H9 (cell line): ENCODE results near the gene CCDC51. TPM values are rescaled to one million over a fixed set of nuclear protein-coding genes. Genes with fewer than 3 reads are reported as not detected.

ENCODE experiments used
- DNase-seq: peaks from one replicate; pipeline ENCODE4 v3.0.0-alpha.2; 2017
- H2AFZ ChIP-seq: one replicate; pipeline ENCODE4 v1.6.1; 2013; ENCODE audit warnings: mild to moderate bottlenecking, low read length, control low read depth, moderate library complexity
- H2AK5ac ChIP-seq: 2 replicates; pipeline ENCODE4 v1.6.1; 2013; ENCODE audit warnings: low read length, control low read depth, mixed read lengths; ENCODE audit not compliant: insufficient read length
- H2BK120ac ChIP-seq: one replicate; pipeline ENCODE4 v1.6.1; 2013; ENCODE audit warnings: low read depth, mild to moderate bottlenecking, low read length, control low read depth, inconsistent platforms; ENCODE audit not compliant: poor library complexity, severe bottlenecking
- H2BK12ac ChIP-seq: 2 replicates; pipeline ENCODE4 v1.6.1; 2013; ENCODE audit warnings: low read length, control low read depth, mixed read lengths, low read depth; ENCODE audit not compliant: insufficient read length
- H2BK15ac ChIP-seq: 2 replicates; pipeline ENCODE4 v1.6.1; 2013; ENCODE audit warnings: low read depth, low read length, control low read depth
- H2BK20ac ChIP-seq: one replicate; pipeline ENCODE4 v1.6.1; 2013; ENCODE audit warnings: low read depth, mild to moderate bottlenecking, low read length, control low read depth, inconsistent platforms; ENCODE audit not compliant: poor library complexity, severe bottlenecking
- H2BK5ac ChIP-seq: 2 replicates; pipeline ENCODE4 v1.6.1; 2013; ENCODE audit warnings: low read length, control low read depth, mixed read lengths; ENCODE audit not compliant: insufficient read length
- H3K14ac ChIP-seq: 2 replicates; pipeline ENCODE4 v1.6.1; 2013; ENCODE audit warnings: low read length, control low read depth; ENCODE audit not compliant: insufficient read depth
- H3K18ac ChIP-seq: 2 replicates; pipeline ENCODE4 v1.6.1; 2013; ENCODE audit warnings: low read depth, mild to moderate bottlenecking, mixed read lengths, low read length, control low read depth; ENCODE audit not compliant: insufficient read length
- H3K23ac ChIP-seq: 2 replicates; pipeline ENCODE4 v1.6.1; 2013; ENCODE audit warnings: low read length, control low read depth, mixed read lengths, low read depth; ENCODE audit not compliant: insufficient read length
- H3K23me2 ChIP-seq: 2 replicates; pipeline ENCODE4 v1.6.1; 2013; ENCODE audit warnings: low read depth, mild to moderate bottlenecking, mixed read lengths, low read length, control low read depth; ENCODE audit not compliant: insufficient read length, poor library complexity, severe bottlenecking
- H3K27ac ChIP-seq: 2 replicates; pipeline ENCODE4 v1.5.1; 2013; ENCODE audit warnings: low read length, control low read depth, mixed read lengths, low read depth; ENCODE audit not compliant: insufficient read length
- H3K27me3 ChIP-seq: 2 replicates; pipeline ENCODE4 v1.6.1; 2013; ENCODE audit warnings: low read length, control low read depth, inconsistent platforms; ENCODE audit not compliant: insufficient read depth
- H3K4ac ChIP-seq: 2 replicates; pipeline ENCODE4 v1.6.1; 2013; ENCODE audit warnings: low read depth, mild to moderate bottlenecking, control low read depth, inconsistent platforms, low read length, moderate library complexity
- H3K4me1 ChIP-seq: 2 replicates; pipeline ENCODE4 v1.6.1; 2013; ENCODE audit warnings: low read length, control low read depth, inconsistent platforms; ENCODE audit not compliant: insufficient read depth
- H3K4me2 ChIP-seq: 2 replicates; pipeline ENCODE4 v1.6.1; 2013; ENCODE audit warnings: low read length, control low read depth, mixed read lengths; ENCODE audit not compliant: insufficient read length, insufficient read depth
- H3K56ac ChIP-seq: 2 replicates; pipeline ENCODE4 v1.6.1; 2013; ENCODE audit warnings: low read depth, mild to moderate bottlenecking, mixed read lengths, low read length, control low read depth; ENCODE audit not compliant: insufficient read length
- H3K79me1 ChIP-seq: 2 replicates; pipeline ENCODE4 v1.6.1; 2013; ENCODE audit warnings: low read depth, mild to moderate bottlenecking, moderate library complexity, low read length, control low read depth, inconsistent platforms; ENCODE audit not compliant: insufficient read depth, poor library complexity, severe bottlenecking
- H3K79me2 ChIP-seq: 2 replicates; pipeline ENCODE4 v1.6.1; 2013; ENCODE audit warnings: low read length, control low read depth, inconsistent platforms; ENCODE audit not compliant: insufficient read depth
- H3K9ac ChIP-seq: 2 replicates; pipeline ENCODE4 v1.6.1; 2013; ENCODE audit warnings: low read length, control low read depth, mixed read lengths; ENCODE audit not compliant: insufficient read length; ENCODE audit errors: extremely low read depth
- H3K9me3 ChIP-seq: one replicate; pipeline ENCODE4 v1.6.1; 2013; ENCODE audit warnings: low read depth, low read length, inconsistent platforms; ENCODE audit not compliant: control insufficient read depth
- H3T11ph ChIP-seq: one replicate; pipeline ENCODE4 v1.6.1; 2013; ENCODE audit warnings: mild to moderate bottlenecking, low read length, control low read depth, inconsistent platforms
- H4K20me1 ChIP-seq: one replicate; pipeline ENCODE4 v1.6.1; 2013; ENCODE audit not compliant: control insufficient read depth, insufficient read length, insufficient read depth
- H4K5ac ChIP-seq: 2 replicates; pipeline ENCODE4 v1.6.1; 2013; ENCODE audit warnings: low read depth, mild to moderate bottlenecking, mixed read lengths, low read length, control low read depth; ENCODE audit not compliant: insufficient read length
- H4K8ac ChIP-seq: replicated peaks from 2 replicates; pipeline ENCODE4 v1.6.1; 2013; ENCODE audit warnings: low read length, control low read depth, mixed read lengths, low read depth; ENCODE audit not compliant: insufficient read length
- H4K91ac ChIP-seq: 2 replicates; pipeline ENCODE4 v1.6.1; 2013; ENCODE audit warnings: low read depth, mild to moderate bottlenecking, moderate library complexity, mixed read lengths, low read length, control low read depth; ENCODE audit not compliant: insufficient read length
- H3K27ac Mint-ChIP-seq, 3 experiments: 2 replicates in 2 of 3; 3 replicates in 1 of 3; pipeline ENCODE4 v1.8.0; 2020 to 2021; ENCODE audit warnings: mixed read lengths in 3 of 3, mild to moderate bottlenecking in 1 of 3, moderate library complexity in 1 of 3
- H3K27me3 Mint-ChIP-seq: 2 replicates; pipeline ENCODE4 v1.8.0; 2021; ENCODE audit warnings: low read depth, mild to moderate bottlenecking, moderate library complexity, mixed read lengths
- H3K36me3 Mint-ChIP-seq, 3 experiments: 2 replicates in 2 of 3; 3 replicates in 1 of 3; pipeline ENCODE4 v1.8.0; 2020 to 2021; ENCODE audit warnings: low read depth in 3 of 3, mixed read lengths in 3 of 3; ENCODE audit not compliant: insufficient read depth in 1 of 3
- H3K4me1 Mint-ChIP-seq, 2 experiments: 2 replicates each; pipeline ENCODE4 v1.8.0; 2020; ENCODE audit warnings: mixed read lengths in 2 of 2
- H3K4me3 Mint-ChIP-seq, 2 experiments: 2 replicates in 1 of 2; 3 replicates in 1 of 2; pipeline ENCODE4 v1.8.0; 2020 to 2021; ENCODE audit warnings: mild to moderate bottlenecking in 2 of 2, mixed read lengths in 2 of 2, moderate library complexity in 1 of 2
- H3K9me3 Mint-ChIP-seq, 2 experiments: 2 replicates in 1 of 2; 3 replicates in 1 of 2; pipeline ENCODE4 v1.8.0; 2020; ENCODE audit warnings: mild to moderate bottlenecking in 2 of 2, mixed read lengths in 2 of 2, moderate library complexity in 1 of 2
- WGBS: extraction: QIAGEN DNeasy Blood & Tissue Kit; methylation state at CpG from one replicate; pipeline ENCODE4 v1.1.7; 2013; ENCODE audit warnings: missing lambda C conversion rate, low lambda C conversion rate, mixed read lengths; ENCODE audit not compliant: insufficient read length; ENCODE audit errors: extremely low coverage; 5-methylcytosine and 5-hydroxymethylcytosine counted together
- total RNA-seq: library from RNA; stranded (reverse); gene quantifications from 2 replicates; pipeline ENCODE4 v1.2.1, GENCODE V29; 2021
- TF ChIP-seq, protein P1 (sequence below): fragments of 200-600 bp; sonication (generic); conservative IDR thresholded peaks from 3 replicates; pipeline ENCODE4 v1.8.0; 2021; ENCODE audit warnings: antibody characterized with exemption, mild to moderate bottlenecking

The CCDC51 gene
- total RNA-seq, 1 experiment from 2014 or later = 20.0 TPM

DNA sequence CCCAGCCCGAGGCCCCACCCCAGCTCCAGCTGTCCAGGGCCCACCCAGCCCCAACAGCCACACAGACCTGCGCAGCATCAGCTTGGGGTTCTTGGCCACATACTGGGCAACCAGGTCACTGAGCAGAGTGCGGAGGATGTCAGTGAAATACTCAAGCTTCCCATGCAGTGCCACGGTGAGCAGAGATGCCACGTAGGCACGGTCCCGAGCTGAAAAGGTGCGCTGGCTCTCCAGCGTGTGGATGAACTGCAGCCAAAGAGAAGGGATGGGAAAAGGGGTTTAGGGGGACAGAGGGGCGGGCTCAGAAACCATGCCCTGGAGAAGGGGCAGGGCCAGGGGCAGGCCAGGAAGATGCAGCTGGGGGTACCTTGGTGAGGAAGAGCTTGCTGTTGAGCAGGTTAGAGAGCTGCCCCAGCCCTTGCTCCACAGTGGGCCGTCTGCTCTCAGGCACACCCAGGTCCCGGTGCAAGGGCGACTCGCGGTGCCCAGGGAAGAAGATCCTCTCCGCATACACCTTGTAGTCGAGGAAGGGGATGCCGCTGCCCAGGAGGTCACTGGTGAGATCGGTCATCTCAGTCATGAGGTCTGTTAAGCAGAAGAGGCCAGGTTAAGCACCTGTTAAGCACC, 27.4 kb downstream of the CCDC51 start:
- no peaks in the 10 kb centered on the region for H4K20me1 ChIP-seq
- H3K9me3 ChIP-seq = no peaks in the 10 kb centered on the region
- H3K27ac ChIP-seq = no peak overlapping the region
- H3K4me1 ChIP-seq = no peaks in the 10 kb centered on the region
- H3K79me2 ChIP-seq = no peaks in the 10 kb centered on the region
- Mint-ChIP-seq H3K27me3 (no peaks in the 10 kb centered on the region; the same call in 1 of the 2 replicates), H3K27ac (no peak overlapping the region), H3K9me3 (no peaks in the 10 kb centered on the region), H3K4me3 (peak overlapping the region in 1 of 2 experiments; percentile 20; a peak in 1 of 5 replicates), H3K36me3 (peaks cover 57 to 99% (median 95%) of the 10 kb centered on the region in 3 experiments), H3K4me1 (no peaks in the 10 kb centered on the region)
- no peak overlapping the region for H3K18ac ChIP-seq
- no peak overlapping the region for H2AFZ ChIP-seq
- no peak overlapping the region for H2BK15ac ChIP-seq
- H3K4ac ChIP-seq = no peak overlapping the region
- no peak overlapping the region for H2BK20ac ChIP-seq
- no peak overlapping the region for H3K4me2 ChIP-seq
- no peak overlapping the region for H3K14ac ChIP-seq
- H3K27me3 ChIP-seq = no peaks in the 10 kb centered on the region
- H2BK120ac ChIP-seq = no peak overlapping the region
- H2BK5ac ChIP-seq = no peak overlapping the region
- H2AK5ac ChIP-seq = no peak overlapping the region
- TF ChIP-seq, protein P1, sequence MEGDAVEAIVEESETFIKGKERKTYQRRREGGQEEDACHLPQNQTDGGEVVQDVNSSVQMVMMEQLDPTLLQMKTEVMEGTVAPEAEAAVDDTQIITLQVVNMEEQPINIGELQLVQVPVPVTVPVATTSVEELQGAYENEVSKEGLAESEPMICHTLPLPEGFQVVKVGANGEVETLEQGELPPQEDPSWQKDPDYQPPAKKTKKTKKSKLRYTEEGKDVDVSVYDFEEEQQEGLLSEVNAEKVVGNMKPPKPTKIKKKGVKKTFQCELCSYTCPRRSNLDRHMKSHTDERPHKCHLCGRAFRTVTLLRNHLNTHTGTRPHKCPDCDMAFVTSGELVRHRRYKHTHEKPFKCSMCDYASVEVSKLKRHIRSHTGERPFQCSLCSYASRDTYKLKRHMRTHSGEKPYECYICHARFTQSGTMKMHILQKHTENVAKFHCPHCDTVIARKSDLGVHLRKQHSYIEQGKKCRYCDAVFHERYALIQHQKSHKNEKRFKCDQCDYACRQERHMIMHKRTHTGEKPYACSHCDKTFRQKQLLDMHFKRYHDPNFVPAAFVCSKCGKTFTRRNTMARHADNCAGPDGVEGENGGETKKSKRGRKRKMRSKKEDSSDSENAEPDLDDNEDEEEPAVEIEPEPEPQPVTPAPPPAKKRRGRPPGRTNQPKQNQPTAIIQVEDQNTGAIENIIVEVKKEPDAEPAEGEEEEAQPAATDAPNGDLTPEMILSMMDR = no peak
- H3K56ac ChIP-seq = no peak overlapping the region
- no peak overlapping the region for H3T11ph ChIP-seq
- no peak for DNase-seq
- no CpG with 5 or more reads among the region's 19 CpGs for WGBS
- H2BK12ac ChIP-seq = no peak overlapping the region
- H4K91ac ChIP-seq = no peak overlapping the region
- H4K8ac ChIP-seq = no peak overlapping the region
- H4K5ac ChIP-seq = no peak overlapping the region
- no peaks in the 10 kb centered on the region for H3K23me2 ChIP-seq
- no peak overlapping the region for H3K9ac ChIP-seq
- H3K79me1 ChIP-seq = no peaks in the 10 kb centered on the region
- H3K23ac ChIP-seq = no peak overlapping the region
